Nephron (organoid): ENCODE data around the gene PMPCA.

Experiments
- H3K27ac Mint-ChIP-seq, 3 experiments: 2 replicates each; pipeline ENCODE4 v1.8.0; 2020; ENCODE audit warnings: mixed read lengths in 3 of 3, mild to moderate bottlenecking in 2 of 3, moderate library complexity in 1 of 3
- H3K27me3 Mint-ChIP-seq: 2 replicates; pipeline ENCODE4 v1.8.0; 2021; ENCODE audit warnings: low read depth, mild to moderate bottlenecking, moderate library complexity, mixed read lengths
- H3K36me3 Mint-ChIP-seq: 2 replicates; pipeline ENCODE4 v1.8.0; 2020; ENCODE audit warnings: low read depth, mixed read lengths
- H3K4me1 Mint-ChIP-seq: 2 replicates; pipeline ENCODE4 v1.8.0; 2020; ENCODE audit warnings: mixed read lengths
- H3K4me3 Mint-ChIP-seq, 3 experiments: 2 replicates each; pipeline ENCODE4 v1.8.0; 2020; ENCODE audit warnings: mild to moderate bottlenecking in 3 of 3, mixed read lengths in 3 of 3, moderate library complexity in 2 of 3
- H3K9me3 Mint-ChIP-seq: 2 replicates; pipeline ENCODE4 v1.8.0; 2020; ENCODE audit warnings: mixed read lengths
- CTCF ChIP-seq, 3 experiments: fragments of 200-600 bp; sonication (generic); IDR thresholded peaks; one replicate each; pipeline ENCODE4 v1.5.0; 2021; ENCODE audit warnings: antibody characterized with exemption in 3 of 3; ENCODE audit not compliant: unreplicated experiment in 3 of 3

Gene PMPCA

GRCh38 chr9:136443687-136444086, 33.2 kb downstream of the PMPCA start:
- no peak for TF ChIP-seq CTCF (IDR thresholded peaks at IDR 0.05; ENCODE audit: unreplicated experiment in 3 of 3)
- H3K27ac Mint-ChIP-seq: no peak overlapping the region
- no peak overlapping the region for H3K4me3 Mint-ChIP-seq
- H3K36me3 Mint-ChIP-seq: peaks cover 59% of the 10 kb centered on the region
- no peaks in the 10 kb centered on the region for H3K4me1 Mint-ChIP-seq
- no peaks in the 10 kb centered on the region for H3K9me3 Mint-ChIP-seq
- no peaks in the 10 kb centered on the region for H3K27me3 Mint-ChIP-seq

DNA sequence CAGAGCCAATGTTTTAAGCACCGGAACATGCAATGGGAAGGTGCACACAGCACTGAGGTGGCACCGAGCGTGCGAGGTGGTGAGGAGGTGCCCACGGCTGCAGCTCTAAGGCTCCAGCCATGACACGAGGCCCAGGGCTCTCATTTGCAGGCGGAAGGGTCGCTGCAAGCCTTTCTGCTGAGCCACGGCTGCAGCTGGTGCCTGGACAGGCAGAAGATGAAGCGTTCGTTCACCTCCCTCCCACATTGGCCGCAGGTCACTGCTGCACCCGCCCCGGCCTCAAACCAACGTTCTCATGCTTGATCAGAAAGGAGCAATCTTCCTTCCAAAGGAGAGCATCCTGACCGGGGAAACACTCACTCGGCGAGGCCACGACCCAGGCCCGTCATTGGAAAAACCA, 33.6 kb downstream of the PMPCA start:
- TF ChIP-seq CTCF (IDR thresholded peaks at IDR 0.05; ENCODE audit: unreplicated experiment in 3 of 3): no peak
- Mint-ChIP-seq H3K36me3 (peaks cover 61% of the 10 kb centered on the region), H3K9me3 (no peaks in the 10 kb centered on the region), H3K27ac (no peak overlapping the region), H3K4me1 (no peaks in the 10 kb centered on the region), H3K27me3 (no peaks in the 10 kb centered on the region), H3K4me3 (no peak overlapping the region)

- no peaks in the 10 kb centered on the region for H3K27me3 Mint-ChIP-seq
- H3K4me3 Mint-ChIP-seq: no peak overlapping the region
- TF ChIP-seq CTCF (IDR thresholded peaks at IDR 0.05; ENCODE audit: unreplicated experiment in 3 of 3): no peak
- H3K9me3 Mint-ChIP-seq: no peaks in the 10 kb centered on the region
- no peaks in the 10 kb centered on the region for H3K4me1 Mint-ChIP-seq
- H3K36me3 Mint-ChIP-seq: peaks cover 68% of the 10 kb centered on the region
- no peak overlapping the region for H3K27ac Mint-ChIP-seq
These were observed 35.3 kb downstream of the PMPCA start for GRCh38 chr9:136445799-136446198.

GRCh38 chr9:136447173-136447778, 36.8 kb downstream of the PMPCA start:
- Mint-ChIP-seq H3K9me3 (no peaks in the 10 kb centered on the region), H3K4me1 (no peaks in the 10 kb centered on the region), H3K36me3 (peaks cover 72% of the 10 kb centered on the region), H3K27ac (no peak overlapping the region), H3K4me3 (no peak overlapping the region), H3K27me3 (no peaks in the 10 kb centered on the region)
- no peak for TF ChIP-seq CTCF (IDR thresholded peaks at IDR 0.05; ENCODE audit: unreplicated experiment in 3 of 3)

DNA sequence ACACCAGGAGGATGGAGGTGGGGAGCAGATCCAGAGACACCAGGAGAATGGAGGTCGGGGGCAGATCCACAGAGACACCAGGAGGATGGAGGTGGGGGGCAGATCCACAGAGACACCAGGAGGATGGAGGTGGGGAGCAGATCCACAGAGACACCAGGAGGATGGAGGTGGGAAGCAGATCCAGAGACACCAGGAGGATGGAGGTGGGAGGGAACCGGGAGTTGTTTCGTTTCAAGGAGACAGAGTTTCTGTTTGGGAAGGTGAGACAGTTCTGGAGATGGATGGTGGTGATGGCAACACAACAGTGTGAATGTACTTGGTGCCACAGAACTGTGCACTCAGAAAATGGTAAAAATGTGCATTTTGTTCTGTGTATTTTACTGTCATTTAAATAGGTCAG, 38.2 kb downstream of the PMPCA start:
- H3K27me3 Mint-ChIP-seq: no peaks in the 10 kb centered on the region
- no peaks in the 10 kb centered on the region for H3K9me3 Mint-ChIP-seq
- H3K36me3 Mint-ChIP-seq: peaks cover 69% of the 10 kb centered on the region
- no peaks in the 10 kb centered on the region for H3K4me1 Mint-ChIP-seq
- H3K27ac Mint-ChIP-seq: no peak overlapping the region
- no peak overlapping the region for H3K4me3 Mint-ChIP-seq
- no peak for TF ChIP-seq CTCF (IDR thresholded peaks at IDR 0.05; ENCODE audit: unreplicated experiment in 3 of 3)

- Mint-ChIP-seq H3K36me3 (peaks cover 76% of the 10 kb centered on the region), H3K9me3 (no peaks in the 10 kb centered on the region), H3K27ac (no peak overlapping the region), H3K4me3 (no peak overlapping the region), H3K4me1 (no peaks in the 10 kb centered on the region), H3K27me3 (no peaks in the 10 kb centered on the region)
- no peak for TF ChIP-seq CTCF (IDR thresholded peaks at IDR 0.05; ENCODE audit: unreplicated experiment in 3 of 3)
These were observed 40.9 kb downstream of the PMPCA start for GRCh38 chr9:136451221-136451877.
